CD4-positive, alpha-beta T cell treated with Interleukin-17A for 4 hours (primary cell): ENCODE data around the gene KRTAP12-3.

Experiments
- DNase-seq: peaks from one replicate; pipeline ENCODE4 v3.0.0-alpha.2; 2020; ENCODE audit warnings: mixed read lengths

The KRTAP12-3 gene

DNA sequence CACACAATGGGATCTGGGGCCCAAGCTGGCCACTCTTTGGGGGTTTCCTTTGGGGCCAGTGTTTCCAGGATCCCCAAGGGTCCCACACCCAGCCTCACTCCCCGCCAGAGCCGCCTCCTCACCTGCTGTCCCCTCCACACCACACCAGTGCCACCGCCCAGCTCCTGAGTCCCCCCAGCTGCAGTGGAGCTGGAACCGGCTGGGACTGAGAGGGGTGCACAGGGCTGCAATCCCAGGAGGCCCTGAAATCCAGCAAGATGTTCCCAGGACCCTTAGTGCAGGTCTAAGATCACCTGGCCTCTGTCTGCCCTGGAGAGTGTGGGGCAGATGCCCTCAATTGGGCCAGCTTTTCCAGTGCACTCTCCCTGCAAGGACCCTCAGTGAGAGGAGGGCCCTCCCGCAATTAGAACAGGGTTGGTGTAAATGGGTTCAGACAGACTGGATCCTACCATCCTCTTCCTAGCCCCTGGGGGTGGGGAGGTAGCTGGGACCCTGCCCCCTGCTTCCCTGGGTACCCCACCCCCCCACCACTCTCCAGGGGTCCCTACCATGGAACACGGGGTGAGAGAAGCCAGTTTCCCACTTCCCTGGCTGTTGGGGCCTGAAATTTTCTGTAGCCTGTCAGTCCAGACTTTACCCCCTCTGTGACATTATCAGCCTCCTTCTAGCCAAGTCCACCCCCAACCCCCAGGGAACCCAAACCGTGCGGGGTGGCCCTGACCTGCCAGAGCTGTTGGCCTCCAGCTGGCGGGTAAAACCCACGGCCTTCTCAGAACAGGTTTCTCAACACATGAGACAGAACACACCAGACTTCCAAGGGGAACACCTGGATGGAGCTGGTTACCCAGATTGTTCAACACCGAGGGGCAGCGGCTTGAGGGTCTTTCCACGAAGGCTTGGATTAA, 46.3 kb downstream of the KRTAP12-3 start:
- DNase-seq = no peak

DNA sequence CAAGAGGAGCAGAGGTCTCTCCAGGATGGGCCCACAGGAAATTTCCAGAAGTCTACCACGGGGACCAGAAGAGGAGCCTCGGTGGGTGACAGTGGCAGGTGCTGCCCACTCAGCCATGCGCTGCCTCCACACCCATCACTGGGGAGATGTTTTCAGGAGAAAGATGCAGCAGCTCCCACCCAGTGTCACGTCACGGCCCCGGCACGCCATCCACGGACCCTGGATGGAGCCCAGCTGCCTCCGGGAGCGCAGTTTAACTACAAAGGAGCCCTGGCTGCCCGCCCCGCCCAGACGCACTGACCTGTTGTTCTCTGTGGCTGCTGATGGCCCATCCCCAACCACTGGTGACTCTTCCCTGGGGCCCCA, 46.9 kb downstream of the KRTAP12-3 start:
- no peak for DNase-seq

DNA sequence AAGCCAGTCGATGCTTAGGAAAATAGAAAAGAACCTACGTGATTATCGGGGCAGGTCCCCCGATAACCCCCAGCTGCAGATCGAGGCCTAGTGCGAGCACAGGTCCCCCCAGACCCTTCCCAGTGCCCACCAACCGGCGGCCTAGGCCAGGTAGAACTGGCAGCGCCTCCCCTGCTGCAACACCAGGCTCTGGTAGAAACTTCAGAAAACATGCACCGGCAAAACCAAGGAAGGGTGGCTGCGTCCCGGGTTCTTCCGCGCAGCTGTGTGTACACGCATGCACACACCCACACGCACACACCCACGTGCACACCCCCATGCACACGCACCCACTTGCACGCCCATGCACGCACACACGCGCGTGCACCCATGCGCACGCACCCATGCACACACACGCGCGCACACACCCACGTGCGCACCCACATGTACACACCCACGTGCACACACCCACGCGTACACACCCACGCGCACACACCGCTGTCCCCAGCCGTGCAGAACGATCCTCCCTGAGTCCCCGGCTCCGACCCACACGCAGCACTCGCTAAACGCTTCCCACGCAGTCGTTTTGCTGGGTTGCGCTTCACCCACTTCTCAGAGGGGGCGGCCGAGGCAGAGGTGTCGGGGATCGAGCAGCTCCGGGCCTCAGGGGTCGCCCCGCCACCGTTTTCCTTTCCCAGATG, 48.4 kb downstream of the KRTAP12-3 start:
- no peak for DNase-seq

DNA sequence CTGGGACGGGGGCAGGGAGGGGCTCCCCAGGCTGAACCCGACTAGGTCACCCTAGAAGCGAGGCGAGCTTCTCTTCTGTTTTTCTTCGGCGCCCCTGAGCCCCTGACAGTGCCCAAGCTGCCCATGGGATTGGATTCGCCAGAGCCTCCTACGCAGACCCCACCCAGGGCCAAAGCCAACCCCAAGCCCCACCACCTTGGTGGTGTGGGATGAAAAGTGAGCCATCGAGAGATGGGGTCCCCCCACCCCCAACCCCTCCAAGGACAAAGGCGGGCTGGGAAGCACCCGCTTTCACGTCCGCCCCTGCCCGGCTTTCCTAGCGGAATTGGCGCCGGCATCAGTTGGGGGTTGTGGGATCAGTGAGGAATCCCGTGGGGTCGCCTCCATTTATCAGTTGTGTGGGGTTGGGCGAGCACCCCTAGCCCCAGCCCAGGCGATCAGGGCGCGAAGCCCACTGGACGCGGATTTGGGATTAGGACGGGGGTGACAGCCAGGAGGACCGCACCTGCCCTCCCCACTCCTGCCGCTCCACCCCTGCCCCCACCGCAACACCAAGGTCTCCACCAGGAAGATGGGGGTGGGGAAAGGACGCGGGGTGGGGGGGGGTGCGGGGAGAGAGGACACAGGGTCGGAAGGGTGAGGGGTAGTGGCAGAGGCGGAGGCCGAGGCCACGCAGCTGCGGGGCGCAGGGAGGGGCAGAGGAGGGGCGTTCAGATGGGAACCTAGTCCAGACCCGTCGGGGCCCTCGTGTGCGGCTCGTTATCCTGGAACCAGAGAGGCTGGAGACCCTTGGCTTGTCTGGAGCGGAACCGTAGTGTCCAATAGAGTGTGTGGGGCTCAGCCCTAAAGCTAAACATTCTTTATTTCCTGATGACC, 49.2 kb downstream of the KRTAP12-3 start:
- no peak for DNase-seq
